ENCODE results near the gene OR9Q1. TPM values are rescaled to one million over a fixed set of nuclear protein-coding genes. Genes with fewer than 3 reads are reported as not detected.

The OR9Q1 gene
- total and polyA plus RNA-seq, 2 of the 13 experiments (the other 11 are each of a cell fraction or from before 2014, with no cell fraction given) = not detected

DNA sequence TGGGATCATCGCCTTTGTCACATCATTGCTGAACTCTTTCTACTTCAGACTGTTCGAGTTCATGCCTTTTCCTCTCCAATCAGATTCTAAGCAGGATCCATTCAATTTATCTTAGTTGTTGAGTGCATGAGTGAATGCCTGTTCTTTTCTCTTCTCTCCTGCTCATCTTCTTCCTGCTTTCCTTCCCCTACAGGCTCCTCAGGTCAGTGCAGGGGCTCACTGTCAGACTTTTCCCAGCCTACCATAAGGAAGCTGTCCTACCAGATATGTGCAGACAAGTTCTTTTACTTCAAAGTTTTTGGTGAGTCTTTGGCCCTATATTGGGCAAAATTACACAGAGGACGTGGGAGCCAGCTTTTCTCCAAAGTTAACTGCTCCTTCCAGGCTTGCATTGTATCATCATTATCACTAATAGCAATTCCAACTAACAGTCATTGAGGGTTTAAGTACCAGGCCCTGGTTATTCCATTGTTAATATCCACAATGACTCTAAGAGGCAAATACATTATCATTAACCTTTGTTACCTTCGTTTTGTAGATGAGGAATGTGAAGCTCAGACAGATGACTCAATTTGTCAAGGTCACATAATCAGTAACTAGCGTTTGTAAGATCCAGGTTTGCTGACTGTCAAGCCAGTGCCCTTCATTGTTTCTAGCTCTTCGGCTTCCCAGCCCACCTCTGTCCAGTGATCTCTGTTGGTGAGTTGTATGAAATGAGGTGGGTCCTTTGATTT, 37.4 kb downstream of the OR9Q1 start (continued):
- TF ChIP-seq, protein P1, sequence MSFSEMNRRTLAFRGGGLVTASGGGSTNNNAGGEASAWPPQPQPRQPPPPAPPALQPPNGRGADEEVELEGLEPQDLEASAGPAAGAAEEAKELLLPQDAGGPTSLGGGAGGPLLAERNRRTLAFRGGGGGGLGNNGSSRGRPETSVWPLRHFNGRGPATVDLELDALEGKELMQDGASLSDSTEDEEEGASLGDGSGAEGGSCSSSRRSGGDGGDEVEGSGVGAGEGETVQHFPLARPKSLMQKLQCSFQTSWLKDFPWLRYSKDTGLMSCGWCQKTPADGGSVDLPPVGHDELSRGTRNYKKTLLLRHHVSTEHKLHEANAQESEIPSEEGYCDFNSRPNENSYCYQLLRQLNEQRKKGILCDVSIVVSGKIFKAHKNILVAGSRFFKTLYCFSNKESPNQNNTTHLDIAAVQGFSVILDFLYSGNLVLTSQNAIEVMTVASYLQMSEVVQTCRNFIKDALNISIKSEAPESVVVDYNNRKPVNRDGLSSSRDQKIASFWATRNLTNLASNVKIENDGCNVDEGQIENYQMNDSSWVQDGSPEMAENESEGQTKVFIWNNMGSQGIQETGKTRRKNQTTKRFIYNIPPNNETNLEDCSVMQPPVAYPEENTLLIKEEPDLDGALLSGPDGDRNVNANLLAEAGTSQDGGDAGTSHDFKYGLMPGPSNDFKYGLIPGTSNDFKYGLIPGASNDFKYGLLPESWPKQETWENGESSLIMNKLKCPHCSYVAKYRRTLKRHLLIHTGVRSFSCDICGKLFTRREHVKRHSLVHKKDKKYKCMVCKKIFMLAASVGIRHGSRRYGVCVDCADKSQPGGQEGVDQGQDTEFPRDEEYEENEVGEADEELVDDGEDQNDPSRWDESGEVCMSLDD (CRISPR knock-in tag; IDR thresholded peaks at IDR 0.05; ENCODE audit: borderline replicate concordance) = no peak
- no peak for TF ChIP-seq ZNF207 (IDR thresholded peaks at IDR 0.05; ENCODE audit: borderline replicate concordance)
- TF ChIP-seq ZNF350 (CRISPR knock-in tag; IDR thresholded peaks at IDR 0.05; ENCODE audit: borderline replicate concordance, low read depth) = no peak
- peak; percentile 56 for TF ChIP-seq MED1 (CRISPR knock-in tag; IDR thresholded peaks at IDR 0.05)
- TF ChIP-seq HNRNPL (IDR thresholded peaks at IDR 0.05; ENCODE audit: low read depth, low read length) = no peak
- TF ChIP-seq IKZF1 (IDR thresholded peaks at IDR 0.05) = no peak
- TF ChIP-seq ZNF564 (CRISPR knock-in tag; IDR thresholded peaks at IDR 0.05) = no peak
- no peak for TF ChIP-seq EZH2 (conservative IDR thresholded peaks at IDR 0.05; ENCODE audit: low read depth, low read length)
- no peak for TF ChIP-seq EED (CRISPR knock-in tag; IDR thresholded peaks at IDR 0.05)
- TF ChIP-seq IKZF4 (CRISPR knock-in tag; IDR thresholded peaks at IDR 0.05; ENCODE audit: borderline replicate concordance, low read depth, not compliant biosample characterization) = no peak
- TF ChIP-seq, protein P2, sequence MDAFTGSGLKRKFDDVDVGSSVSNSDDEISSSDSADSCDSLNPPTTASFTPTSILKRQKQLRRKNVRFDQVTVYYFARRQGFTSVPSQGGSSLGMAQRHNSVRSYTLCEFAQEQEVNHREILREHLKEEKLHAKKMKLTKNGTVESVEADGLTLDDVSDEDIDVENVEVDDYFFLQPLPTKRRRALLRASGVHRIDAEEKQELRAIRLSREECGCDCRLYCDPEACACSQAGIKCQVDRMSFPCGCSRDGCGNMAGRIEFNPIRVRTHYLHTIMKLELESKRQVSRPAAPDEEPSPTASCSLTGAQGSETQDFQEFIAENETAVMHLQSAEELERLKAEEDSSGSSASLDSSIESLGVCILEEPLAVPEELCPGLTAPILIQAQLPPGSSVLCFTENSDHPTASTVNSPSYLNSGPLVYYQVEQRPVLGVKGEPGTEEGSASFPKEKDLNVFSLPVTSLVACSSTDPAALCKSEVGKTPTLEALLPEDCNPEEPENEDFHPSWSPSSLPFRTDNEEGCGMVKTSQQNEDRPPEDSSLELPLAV (CRISPR knock-in tag; conservative IDR thresholded peaks at IDR 0.05; ENCODE audit: low read depth) = no peak
- TF ChIP-seq HMGA1 (CRISPR knock-in tag; conservative IDR thresholded peaks at IDR 0.05) = no peak
- TF ChIP-seq, protein P3, sequence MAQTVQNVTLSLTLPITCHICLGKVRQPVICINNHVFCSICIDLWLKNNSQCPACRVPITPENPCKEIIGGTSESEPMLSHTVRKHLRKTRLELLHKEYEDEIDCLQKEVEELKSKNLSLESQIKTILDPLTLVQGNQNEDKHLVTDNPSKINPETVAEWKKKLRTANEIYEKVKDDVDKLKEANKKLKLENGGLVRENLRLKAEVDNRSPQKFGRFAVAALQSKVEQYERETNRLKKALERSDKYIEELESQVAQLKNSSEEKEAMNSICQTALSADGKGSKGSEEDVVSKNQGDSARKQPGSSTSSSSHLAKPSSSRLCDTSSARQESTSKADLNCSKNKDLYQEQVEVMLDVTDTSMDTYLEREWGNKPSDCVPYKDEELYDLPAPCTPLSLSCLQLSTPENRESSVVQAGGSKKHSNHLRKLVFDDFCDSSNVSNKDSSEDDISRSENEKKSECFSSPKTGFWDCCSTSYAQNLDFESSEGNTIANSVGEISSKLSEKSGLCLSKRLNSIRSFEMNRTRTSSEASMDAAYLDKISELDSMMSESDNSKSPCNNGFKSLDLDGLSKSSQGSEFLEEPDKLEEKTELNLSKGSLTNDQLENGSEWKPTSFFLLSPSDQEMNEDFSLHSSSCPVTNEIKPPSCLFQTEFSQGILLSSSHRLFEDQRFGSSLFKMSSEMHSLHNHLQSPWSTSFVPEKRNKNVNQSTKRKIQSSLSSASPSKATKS (CRISPR knock-in tag; IDR thresholded peaks at IDR 0.05) = no peak
- 0 out of 2 replicates have a peak, but pooled peaks have one; percentile 45 for TF ChIP-seq ZSCAN29 (CRISPR knock-in tag; conservative IDR thresholded peaks at IDR 0.05)
- TF ChIP-seq PRMT3 (CRISPR knock-in tag; IDR thresholded peaks at IDR 0.05; ENCODE audit: borderline replicate concordance, low read depth) = no peak
- peak; percentile 51; the same call in 1 of the 2 replicates for TF ChIP-seq RXRB (CRISPR knock-in tag; IDR thresholded peaks at IDR 0.05; ENCODE audit: borderline replicate concordance)
- TF ChIP-seq SP4 (CRISPR knock-in tag; IDR thresholded peaks at IDR 0.05) = no peak
- no peak for TF ChIP-seq HNRNPLL (IDR thresholded peaks at IDR 0.05; ENCODE audit: low read depth, low read length, poor library complexity, severe bottlenecking)
- no peak for TF ChIP-seq ZNF451 (CRISPR knock-in tag; IDR thresholded peaks at IDR 0.05)
- TF ChIP-seq TGIF2 (CRISPR knock-in tag; IDR thresholded peaks at IDR 0.05) = no peak
